Vagina (tissue), 2 donors: Measurements from ENCODE around the gene MORN4.

Experiments used
- CTCF ChIP-seq, 3 experiments: fragments of 450-650 bp in 2 of 3; fragments of 200-600 bp in 1 of 3; sonication (generic) in 1 of 3; IDR thresholded peaks; one replicate each; pipeline ENCODE4 v1.5.1; 2017 to 2019; ENCODE audit warnings: antibody characterized with exemption in 3 of 3, mild to moderate bottlenecking in 2 of 3, moderate library complexity in 2 of 3
- POLR2A ChIP-seq, 2 donors: fragments of 450-650 bp; IDR thresholded peaks; one replicate each; pipeline ENCODE4 v1.6.1; 2017; ENCODE audit warnings: antibody characterized with exemption in 2 of 2, mild to moderate bottlenecking in 2 of 2, moderate library complexity in 2 of 2
- POLR2AphosphoS5 ChIP-seq, 2 donors: sonication (generic); formaldehyde crosslinking; IDR thresholded peaks; one replicate each; pipeline ENCODE4 v1.9.0; 2017; ENCODE audit warnings: antibody characterized with exemption in 2 of 2, mild to moderate bottlenecking in 2 of 2, low read depth in 1 of 2; ENCODE audit not compliant: insufficient read depth in 1 of 2

GRCh38 chr10:97596101-97597082 is 36.9 kb downstream of the MORN4 start:
- TF ChIP-seq CTCF (IDR thresholded peaks at IDR 0.05) (no peak), POLR2A (IDR thresholded peaks at IDR 0.05) (no peak), POLR2AphosphoS5 (IDR thresholded peaks at IDR 0.05; ENCODE audit: insufficient read depth in 1 of 2, low read depth in 1 of 2) (peak; percentile 48 to 92)
